GM20000 (cell line): ENCODE data around the gene ZNF502.

Experiments used
- DNase-seq: peaks from one replicate; pipeline ENCODE4 v3.0.0; 2012; ENCODE audit warnings: low spot score
- CTCF ChIP-seq: IDR thresholded peaks from 2 replicates; pipeline ENCODE4 v1.5.1; 2012; ENCODE audit warnings: mild to moderate bottlenecking, control low read depth; ENCODE audit errors: extremely low read depth, missing control alignments

The ZNF502 gene

GRCh38 chr3:44772099-44772442 is 59.6 kb downstream of the ZNF502 start:
- no peak for TF ChIP-seq CTCF
- DNase-seq, result no peak
